Mucosa of rectum (tissue), 2 donors: ENCODE results near the gene ZNHIT6.
"Not testable (repeated sequence)": the region's sequence is repeated elsewhere in the genome, so short reads cannot be mapped to it uniquely, and the experiment has no call there.

Experiments used
- H3K27ac ChIP-seq, 2 donors: one replicate each; pipeline ENCODE4 v1.7.0; 2013; ENCODE audit warnings: inconsistent platforms in 2 of 2, low read depth in 2 of 2, low read length in 2 of 2
- H3K27me3 ChIP-seq, 2 donors: one replicate each; pipeline ENCODE4 v1.7.0; 2013; ENCODE audit warnings: low read length in 2 of 2; ENCODE audit not compliant: control insufficient read depth in 2 of 2, insufficient read depth in 2 of 2
- H3K36me3 ChIP-seq, 2 donors: one replicate each; pipeline ENCODE4 v1.7.0; 2013; ENCODE audit warnings: low read length in 2 of 2; ENCODE audit not compliant: control insufficient read depth in 2 of 2, insufficient read depth in 2 of 2
- H3K4me1 ChIP-seq, 2 donors: one replicate each; pipeline ENCODE4 v1.7.0; 2013; ENCODE audit warnings: low read length in 2 of 2, mild to moderate bottlenecking in 1 of 2; ENCODE audit not compliant: control insufficient read depth in 2 of 2, insufficient read depth in 2 of 2
- H3K4me3 ChIP-seq, 2 donors: one replicate each; pipeline ENCODE4 v1.7.0; 2013; ENCODE audit warnings: low read length in 2 of 2
- H3K9ac ChIP-seq, 2 donors: one replicate each; pipeline ENCODE4 v1.7.0; 2013; ENCODE audit warnings: low read length in 2 of 2, low read depth in 1 of 2, mild to moderate bottlenecking in 1 of 2
- H3K9me3 ChIP-seq, 2 donors: one replicate each; pipeline ENCODE4 v1.7.0; 2013; ENCODE audit warnings: low read length in 2 of 2; ENCODE audit not compliant: control insufficient read depth in 2 of 2
- donor health status: healthy.
- donor health status: Normal muscosa, but diverticular disease.

ZNHIT6 gene

GRCh38 chr1:85707990-85708828 is at the start of gene ZNHIT6:
Gene ZNHIT6 (minus strand): TSS chr1:85708433. CDS start chr1:85708284, 149 bp downstream.
- Histone ChIP-seq H3K4me1 (peaks cover 14 to 17% of the 10 kb centered on the region in 2 donors), H3K36me3 (peaks cover 3 to 8% of the 10 kb centered on the region in 2 donors), H3K27ac (peak within 1 kb of the TSS; percentile 85 to 91), H3K27me3 (no peaks in the 10 kb centered on the region), H3K4me3 (peak within 1 kb of the TSS; percentile 90 to 96), H3K9ac (peak within 1 kb of the TSS; percentile 81 to 87), H3K9me3 (no peaks in the 10 kb centered on the region)

- Histone ChIP-seq H3K27me3 (no peaks in the 10 kb centered on the region), H3K9ac (no peak overlapping the region), H3K4me1 (no peaks in the 10 kb centered on the region), H3K4me3 (no peak overlapping the region), H3K9me3 (no peaks in the 10 kb centered on the region), H3K36me3 (no peaks in the 10 kb centered on the region), H3K27ac (no peak overlapping the region)
These were observed 48.6 kb upstream of the ZNHIT6 start for GRCh38 chr1:85756864-85757263.

GRCh38 chr1:85748120-85748519 is 39.9 kb upstream of the ZNHIT6 start:
- Histone ChIP-seq H3K27me3 (no peaks in the 10 kb centered on the region), H3K9me3 (no peaks in the 10 kb centered on the region), H3K9ac (no peak overlapping the region), H3K4me3 (no peak overlapping the region), H3K4me1 (no peaks in the 10 kb centered on the region), H3K27ac (no peak overlapping the region), H3K36me3 (no peaks in the 10 kb centered on the region)

GRCh38 chr1:85746777-85747176 is 38.5 kb upstream of the ZNHIT6 start:
- Histone ChIP-seq H3K4me3 (no peak overlapping the region), H3K36me3 (no peaks in the 10 kb centered on the region), H3K9me3 (no peaks in the 10 kb centered on the region), H3K4me1 (no peaks in the 10 kb centered on the region), H3K27ac (no peak overlapping the region), H3K27me3 (no peaks in the 10 kb centered on the region), H3K9ac (no peak overlapping the region)

GRCh38 chr1:85743814-85744213 is 35.6 kb upstream of the ZNHIT6 start:
- H3K4me1 ChIP-seq = no peaks in the 10 kb centered on the region
- H3K9me3 ChIP-seq = no peaks in the 10 kb centered on the region
- no peaks in the 10 kb centered on the region for H3K27me3 ChIP-seq
- no peak overlapping the region for H3K27ac ChIP-seq
- H3K9ac ChIP-seq = no peak overlapping the region
- no peaks in the 10 kb centered on the region for H3K36me3 ChIP-seq
- no peak overlapping the region for H3K4me3 ChIP-seq

- Histone ChIP-seq H3K4me1 (no peaks in the 10 kb centered on the region), H3K27ac (no peak overlapping the region), H3K27me3 (no peaks in the 10 kb centered on the region), H3K4me3 (no peak overlapping the region), H3K9ac (no peak overlapping the region), H3K9me3 (no peaks in the 10 kb centered on the region), H3K36me3 (no peaks in the 10 kb centered on the region)
These were observed 26.7 kb upstream of the ZNHIT6 start for GRCh38 chr1:85734931-85735330.

- Histone ChIP-seq H3K4me1 (no peaks in the 10 kb centered on the region), H3K9me3 (no peaks in the 10 kb centered on the region), H3K27me3 (no peaks in the 10 kb centered on the region), H3K27ac (no peak overlapping the region), H3K9ac (no peak overlapping the region), H3K4me3 (no peak overlapping the region), H3K36me3 (no peaks in the 10 kb centered on the region)
These were observed 10.6 kb upstream of the ZNHIT6 start for GRCh38 chr1:85718678-85719340.

- H3K9ac ChIP-seq, H3K27me3 ChIP-seq, H3K36me3 ChIP-seq, H3K4me1 ChIP-seq, H3K4me3 ChIP-seq, H3K9me3 ChIP-seq, H3K27ac ChIP-seq: not testable (repeated sequence)
These were observed 6.3 kb upstream of the ZNHIT6 start for GRCh38 chr1:85714418-85715114.

- Histone ChIP-seq H3K4me1 (peaks cover 14 to 17% of the 10 kb centered on the region in 2 donors), H3K9me3 (no peaks in the 10 kb centered on the region), H3K27ac (peak overlapping the region; percentile 85 to 91), H3K9ac (peak overlapping the region; percentile 81 to 87), H3K27me3 (no peaks in the 10 kb centered on the region), H3K36me3 (peaks cover 3 to 8% of the 10 kb centered on the region in 2 donors), H3K4me3 (peak overlapping the region; percentile 90 to 96)
These were observed 595 bp upstream of the ZNHIT6 start for GRCh38 chr1:85708829-85709227.
